HEK293 (cell line): ENCODE measurements around the gene PARD3.
A peak's percentile ranks its signal among the peaks of the same experiment; 100 is the strongest.

Experiments
- ATF2 ChIP-seq: fragments of 450-650 bp; formaldehyde crosslinking; IDR thresholded peaks from 2 replicates; pipeline ENCODE4 v1.5.1; 2016; ENCODE audit warnings: missing biosample characterization, missing genetic modification characterization, low read depth
- BCL11A ChIP-seq: fragments of 450-650 bp; formaldehyde crosslinking; IDR thresholded peaks from 2 replicates; pipeline ENCODE4 v1.5.1; 2016; ENCODE audit warnings: low read depth, missing biosample characterization, missing genetic modification characterization
- EGR2 ChIP-seq: fragments of 450-650 bp; formaldehyde crosslinking; IDR thresholded peaks from 2 replicates; pipeline ENCODE4 v1.5.1; 2016; ENCODE audit warnings: low read depth, missing biosample characterization, missing genetic modification characterization
- GLI2 ChIP-seq: fragments of 450-650 bp; formaldehyde crosslinking; IDR thresholded peaks from 2 replicates; pipeline ENCODE4; 2017; ENCODE audit warnings: missing biosample characterization, missing genetic modification characterization, low read depth, borderline replicate concordance
- GLI4 ChIP-seq: fragments of 450-650 bp; formaldehyde crosslinking; IDR thresholded peaks from 2 replicates; pipeline ENCODE4 v1.5.1; 2016; ENCODE audit warnings: missing biosample characterization, missing genetic modification characterization
- KLF10 ChIP-seq: fragments of 450-650 bp; IDR thresholded peaks from 2 replicates; pipeline ENCODE4 v1.5.1; 2018; ENCODE audit warnings: missing biosample characterization, mild to moderate bottlenecking, missing genetic modification characterization
- MEIS1 ChIP-seq: sonication (generic); formaldehyde crosslinking; IDR thresholded peaks from 2 replicates; pipeline ENCODE4 v1.8.1; 2022; ENCODE audit warnings: missing genetic modification reagents, mild to moderate bottlenecking, borderline replicate concordance
- OSR2 ChIP-seq: fragments of 450-650 bp; formaldehyde crosslinking; IDR thresholded peaks from 2 replicates; pipeline ENCODE4 v1.5.1; 2016; ENCODE audit warnings: missing biosample characterization, missing genetic modification characterization
- RBAK ChIP-seq: fragments of 450-650 bp; formaldehyde crosslinking; IDR thresholded peaks from 2 replicates; pipeline ENCODE4 v1.5.1; 2016; ENCODE audit warnings: missing biosample characterization, missing genetic modification characterization
- SALL2 ChIP-seq: fragments of 450-650 bp; formaldehyde crosslinking; IDR thresholded peaks from 2 replicates; pipeline ENCODE4 v1.5.0; 2017; ENCODE audit warnings: missing biosample characterization, mild to moderate bottlenecking, missing genetic modification characterization, borderline replicate concordance
- SCRT1 ChIP-seq: fragments of 450-650 bp; formaldehyde crosslinking; IDR thresholded peaks from 2 replicates; pipeline ENCODE4 v1.5.1; 2016; ENCODE audit warnings: missing biosample characterization, missing genetic modification characterization, borderline replicate concordance
- SP7 ChIP-seq: fragments of 450-650 bp; formaldehyde crosslinking; IDR thresholded peaks from 2 replicates; pipeline ENCODE4 v1.5.1; 2016; ENCODE audit warnings: missing biosample characterization, missing genetic modification characterization
- ZBTB7A ChIP-seq: fragments of 450-650 bp; formaldehyde crosslinking; IDR thresholded peaks from 2 replicates; pipeline ENCODE4 v1.5.1; 2016; ENCODE audit warnings: low read depth, missing biosample characterization, missing genetic modification characterization
- ZEB2 ChIP-seq: fragments of 450-650 bp; formaldehyde crosslinking; IDR thresholded peaks from 2 replicates; pipeline ENCODE4 v1.5.1; 2016; ENCODE audit warnings: missing biosample characterization, missing genetic modification characterization
- ZNF121 ChIP-seq: fragments of 450-650 bp; formaldehyde crosslinking; IDR thresholded peaks from 2 replicates; pipeline ENCODE4 v1.5.1; 2016; ENCODE audit warnings: missing biosample characterization, missing genetic modification characterization
- ZNF16 ChIP-seq: fragments of 450-650 bp; formaldehyde crosslinking; IDR thresholded peaks from 2 replicates; pipeline ENCODE4 v1.5.1; 2016; ENCODE audit warnings: low read depth, missing biosample characterization, missing genetic modification characterization
- ZNF174 ChIP-seq: fragments of 450-650 bp; formaldehyde crosslinking; IDR thresholded peaks from 2 replicates; pipeline ENCODE4 v1.5.0; 2017; ENCODE audit warnings: missing biosample characterization, mild to moderate bottlenecking, missing genetic modification characterization
- ZNF175 ChIP-seq: fragments of 450-650 bp; formaldehyde crosslinking; IDR thresholded peaks from 2 replicates; pipeline ENCODE4 v1.5.1; 2016; ENCODE audit warnings: missing biosample characterization, missing genetic modification characterization
- ZNF223 ChIP-seq: fragments of 450-650 bp; formaldehyde crosslinking; IDR thresholded peaks from 2 replicates; pipeline ENCODE4 v1.5.1; 2016; ENCODE audit warnings: missing biosample characterization, missing genetic modification characterization
- ZNF341 ChIP-seq: fragments of 450-650 bp; formaldehyde crosslinking; IDR thresholded peaks from 2 replicates; pipeline ENCODE4; 2016; ENCODE audit warnings: low read depth, missing biosample characterization, missing genetic modification characterization
- ZNF391 ChIP-seq: fragments of 450-650 bp; formaldehyde crosslinking; IDR thresholded peaks from 2 replicates; pipeline ENCODE4 v1.5.1; 2016; ENCODE audit warnings: low read depth, missing biosample characterization, missing genetic modification characterization, borderline replicate concordance
- ZNF426 ChIP-seq: fragments of 450-650 bp; formaldehyde crosslinking; IDR thresholded peaks from 2 replicates; pipeline ENCODE4 v1.5.1; 2017; ENCODE audit warnings: missing biosample characterization, missing genetic modification characterization, mild to moderate bottlenecking, inconsistent platforms, moderate library complexity
- ZNF473 ChIP-seq: fragments of 450-650 bp; formaldehyde crosslinking; IDR thresholded peaks from 2 replicates; pipeline ENCODE4 v1.5.1; 2017; ENCODE audit warnings: missing biosample characterization, missing genetic modification characterization
- ZNF501 ChIP-seq: fragments of 450-650 bp; formaldehyde crosslinking; IDR thresholded peaks from 2 replicates; pipeline ENCODE4 v1.5.1; 2016; ENCODE audit warnings: missing biosample characterization, missing genetic modification characterization
- ZNF549 ChIP-seq: fragments of 450-650 bp; IDR thresholded peaks from 2 replicates; pipeline ENCODE4 v1.5.1; 2018; ENCODE audit warnings: missing biosample characterization, missing genetic modification characterization, mild to moderate bottlenecking, inconsistent platforms, moderate library complexity
- ZNF558 ChIP-seq: fragments of 450-650 bp; formaldehyde crosslinking; IDR thresholded peaks from 2 replicates; pipeline ENCODE4 v1.5.1; 2016; ENCODE audit warnings: missing biosample characterization, missing genetic modification characterization
- ZNF585B ChIP-seq: fragments of 450-650 bp; formaldehyde crosslinking; IDR thresholded peaks from 2 replicates; pipeline ENCODE4 v1.5.1; 2016; ENCODE audit warnings: missing biosample characterization, missing genetic modification characterization
- ZNF600 ChIP-seq: fragments of 450-650 bp; formaldehyde crosslinking; IDR thresholded peaks from 2 replicates; pipeline ENCODE4 v1.5.1; 2016; ENCODE audit warnings: missing biosample characterization, missing genetic modification characterization
- ZNF624 ChIP-seq: fragments of 450-650 bp; formaldehyde crosslinking; IDR thresholded peaks from 2 replicates; pipeline ENCODE4 v1.5.1; 2017; ENCODE audit warnings: missing biosample characterization, missing genetic modification characterization
- ZNF701 ChIP-seq: fragments of 450-650 bp; formaldehyde crosslinking; IDR thresholded peaks from 2 replicates; pipeline ENCODE4 v1.5.1; 2016; ENCODE audit warnings: missing biosample characterization, missing genetic modification characterization
- ZNF707 ChIP-seq: fragments of 450-650 bp; formaldehyde crosslinking; IDR thresholded peaks from 2 replicates; pipeline ENCODE4 v1.5.1; 2016; ENCODE audit warnings: missing biosample characterization, missing genetic modification characterization
- ZSCAN23 ChIP-seq: fragments of 450-650 bp; formaldehyde crosslinking; IDR thresholded peaks from 2 replicates; pipeline ENCODE4 v1.5.1; 2016; ENCODE audit warnings: missing biosample characterization, missing genetic modification characterization
- TF ChIP-seq, protein P1 (sequence below): fragments of 450-650 bp; formaldehyde crosslinking; IDR thresholded peaks from 2 replicates; pipeline ENCODE4 v1.5.1; 2016; ENCODE audit warnings: missing biosample characterization, missing genetic modification characterization
- TF ChIP-seq, protein P2 (sequence below): fragments of 450-650 bp; formaldehyde crosslinking; IDR thresholded peaks from 2 replicates; pipeline ENCODE4 v1.5.1; 2017; ENCODE audit warnings: missing biosample characterization, missing genetic modification characterization
- TF ChIP-seq, protein P3 (sequence below): fragments of 450-650 bp; formaldehyde crosslinking; IDR thresholded peaks from 2 replicates; pipeline ENCODE4 v1.5.0; 2017; ENCODE audit warnings: missing biosample characterization, missing genetic modification characterization, borderline replicate concordance
- TF ChIP-seq, protein P4 (sequence below): fragments of 450-650 bp; formaldehyde crosslinking; IDR thresholded peaks from 2 replicates; pipeline ENCODE4 v1.5.1; 2016; ENCODE audit warnings: missing biosample characterization, missing genetic modification characterization

PARD3 gene

GRCh38 chr10:34334908-34335307 is 480.2 kb downstream of the PARD3 start (continued):
- peak; percentile 76 for TF ChIP-seq GLI2
- TF ChIP-seq ZNF624 (tag by site-specific recombination): no peak
- TF ChIP-seq ZNF121 (tag by site-specific recombination): no peak
- no peak for TF ChIP-seq ZNF473
- TF ChIP-seq SALL2 (tag by site-specific recombination): no peak
- no peak for TF ChIP-seq ZNF600
- TF ChIP-seq ZNF16 (tag by site-specific recombination): no peak
- no peak for TF ChIP-seq GLI4
- peak; percentile 76 for TF ChIP-seq BCL11A
- no peak for TF ChIP-seq ZNF174 (tag by site-specific recombination)
- TF ChIP-seq ZNF426: no peak; the same call in 1 of the 2 replicates
- TF ChIP-seq ZNF175: no peak
- peak; percentile 17; the same call in 1 of the 2 replicates for TF ChIP-seq SCRT1
- TF ChIP-seq ATF2 (tag by site-specific recombination): no peak
- no peak for TF ChIP-seq ZNF549
- TF ChIP-seq ZNF558 (tag by site-specific recombination): 0 out of 2 replicates have a peak, but pooled peaks have one; percentile 11
- TF ChIP-seq, protein P1, sequence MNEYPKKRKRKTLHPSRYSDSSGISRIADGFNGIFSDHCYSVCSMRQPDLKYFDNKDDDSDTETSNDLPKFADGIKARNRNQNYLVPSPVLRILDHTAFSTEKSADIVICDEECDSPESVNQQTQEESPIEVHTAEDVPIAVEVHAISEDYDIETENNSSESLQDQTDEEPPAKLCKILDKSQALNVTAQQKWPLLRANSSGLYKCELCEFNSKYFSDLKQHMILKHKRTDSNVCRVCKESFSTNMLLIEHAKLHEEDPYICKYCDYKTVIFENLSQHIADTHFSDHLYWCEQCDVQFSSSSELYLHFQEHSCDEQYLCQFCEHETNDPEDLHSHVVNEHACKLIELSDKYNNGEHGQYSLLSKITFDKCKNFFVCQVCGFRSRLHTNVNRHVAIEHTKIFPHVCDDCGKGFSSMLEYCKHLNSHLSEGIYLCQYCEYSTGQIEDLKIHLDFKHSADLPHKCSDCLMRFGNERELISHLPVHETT (tag by site-specific recombination): no peak
- TF ChIP-seq OSR2: peak; percentile 91
- TF ChIP-seq SP7 (tag by site-specific recombination): no peak
- no peak for TF ChIP-seq ZSCAN23
- TF ChIP-seq ZNF501 (tag by site-specific recombination): no peak
- no peak for TF ChIP-seq ZBTB7A (tag by site-specific recombination)
- no peak for TF ChIP-seq ZNF707 (tag by site-specific recombination)
- TF ChIP-seq MEIS1 (CRISPR knock-in tag): no peak
- TF ChIP-seq, protein P2, sequence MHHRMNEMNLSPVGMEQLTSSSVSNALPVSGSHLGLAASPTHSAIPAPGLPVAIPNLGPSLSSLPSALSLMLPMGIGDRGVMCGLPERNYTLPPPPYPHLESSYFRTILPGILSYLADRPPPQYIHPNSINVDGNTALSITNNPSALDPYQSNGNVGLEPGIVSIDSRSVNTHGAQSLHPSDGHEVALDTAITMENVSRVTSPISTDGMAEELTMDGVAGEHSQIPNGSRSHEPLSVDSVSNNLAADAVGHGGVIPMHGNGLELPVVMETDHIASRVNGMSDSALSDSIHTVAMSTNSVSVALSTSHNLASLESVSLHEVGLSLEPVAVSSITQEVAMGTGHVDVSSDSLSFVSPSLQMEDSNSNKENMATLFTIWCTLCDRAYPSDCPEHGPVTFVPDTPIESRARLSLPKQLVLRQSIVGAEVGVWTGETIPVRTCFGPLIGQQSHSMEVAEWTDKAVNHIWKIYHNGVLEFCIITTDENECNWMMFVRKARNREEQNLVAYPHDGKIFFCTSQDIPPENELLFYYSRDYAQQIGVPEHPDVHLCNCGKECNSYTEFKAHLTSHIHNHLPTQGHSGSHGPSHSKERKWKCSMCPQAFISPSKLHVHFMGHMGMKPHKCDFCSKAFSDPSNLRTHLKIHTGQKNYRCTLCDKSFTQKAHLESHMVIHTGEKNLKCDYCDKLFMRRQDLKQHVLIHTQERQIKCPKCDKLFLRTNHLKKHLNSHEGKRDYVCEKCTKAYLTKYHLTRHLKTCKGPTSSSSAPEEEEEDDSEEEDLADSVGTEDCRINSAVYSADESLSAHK (tag by site-specific recombination): peak; percentile 78
- no peak for TF ChIP-seq ZNF701
- TF ChIP-seq ZNF341: no peak
- TF ChIP-seq, protein P3, sequence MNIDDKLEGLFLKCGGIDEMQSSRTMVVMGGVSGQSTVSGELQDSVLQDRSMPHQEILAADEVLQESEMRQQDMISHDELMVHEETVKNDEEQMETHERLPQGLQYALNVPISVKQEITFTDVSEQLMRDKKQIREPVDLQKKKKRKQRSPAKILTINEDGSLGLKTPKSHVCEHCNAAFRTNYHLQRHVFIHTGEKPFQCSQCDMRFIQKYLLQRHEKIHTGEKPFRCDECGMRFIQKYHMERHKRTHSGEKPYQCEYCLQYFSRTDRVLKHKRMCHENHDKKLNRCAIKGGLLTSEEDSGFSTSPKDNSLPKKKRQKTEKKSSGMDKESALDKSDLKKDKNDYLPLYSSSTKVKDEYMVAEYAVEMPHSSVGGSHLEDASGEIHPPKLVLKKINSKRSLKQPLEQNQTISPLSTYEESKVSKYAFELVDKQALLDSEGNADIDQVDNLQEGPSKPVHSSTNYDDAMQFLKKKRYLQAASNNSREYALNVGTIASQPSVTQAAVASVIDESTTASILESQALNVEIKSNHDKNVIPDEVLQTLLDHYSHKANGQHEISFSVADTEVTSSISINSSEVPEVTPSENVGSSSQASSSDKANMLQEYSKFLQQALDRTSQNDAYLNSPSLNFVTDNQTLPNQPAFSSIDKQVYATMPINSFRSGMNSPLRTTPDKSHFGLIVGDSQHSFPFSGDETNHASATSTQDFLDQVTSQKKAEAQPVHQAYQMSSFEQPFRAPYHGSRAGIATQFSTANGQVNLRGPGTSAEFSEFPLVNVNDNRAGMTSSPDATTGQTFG (tag by site-specific recombination): no peak
- TF ChIP-seq ZNF585B (tag by site-specific recombination): no peak
- TF ChIP-seq, protein P4, sequence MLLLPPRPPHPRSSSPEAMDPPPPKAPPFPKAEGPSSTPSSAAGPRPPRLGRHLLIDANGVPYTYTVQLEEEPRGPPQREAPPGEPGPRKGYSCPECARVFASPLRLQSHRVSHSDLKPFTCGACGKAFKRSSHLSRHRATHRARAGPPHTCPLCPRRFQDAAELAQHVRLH (tag by site-specific recombination): peak; percentile 83
- TF ChIP-seq ZNF391 (tag by site-specific recombination): no peak
- no peak for TF ChIP-seq EGR2 (tag by site-specific recombination)
- TF ChIP-seq KLF10 (tag by site-specific recombination): peak; percentile 49; the same call in 1 of the 2 replicates
- TF ChIP-seq RBAK (tag by site-specific recombination): no peak
- TF ChIP-seq ZNF223: no peak
- TF ChIP-seq ZEB2 (tag by site-specific recombination): peak; percentile 65; the same call in 1 of the 2 replicates
